T-helper 17 cell (primary cell): Measurements from ENCODE around the gene GATAD2B. TPM values are rescaled to one million over a fixed set of nuclear protein-coding genes. Genes with fewer than 3 reads are reported as not detected.
A peak's percentile ranks its signal among the peaks of the same experiment; 100 is the strongest.
"Not testable (repeated sequence)": the region's sequence is repeated elsewhere in the genome, so short reads cannot be mapped to it uniquely, and the experiment has no call there.

Experiments
- ATAC-seq: fragments of 150-1000 bp; cut with Tn5 transposase; 2 replicates; pipeline ENCODE4 v1.10.0; 2021; ENCODE audit warnings: mild to moderate bottlenecking, moderate library complexity
- DNase-seq, 3 donors: peaks; one replicate each; pipeline versions ENCODE4 v3.0.0 to v3.0.0-alpha.2; 2020 to 2021
- H3K9me3 ChIP-seq: one replicate; pipeline ENCODE4 v1.7.0; 2013; ENCODE audit warnings: low read length, mild to moderate bottlenecking; ENCODE audit not compliant: control insufficient read depth, poor library complexity, severe bottlenecking
- H3K27ac Mint-ChIP-seq: one replicate; pipeline ENCODE4 v1.8.0; 2022; ENCODE audit warnings: mild to moderate bottlenecking, moderate library complexity, mixed read lengths
- H3K27me3 Mint-ChIP-seq: one replicate; pipeline ENCODE4 v1.8.0; 2022; ENCODE audit warnings: mixed read lengths
- H3K36me3 Mint-ChIP-seq: one replicate; pipeline ENCODE4 v1.8.0; 2022; ENCODE audit warnings: low read depth, mixed read lengths
- H3K4me1 Mint-ChIP-seq: one replicate; pipeline ENCODE4 v1.8.0; 2022; ENCODE audit warnings: mild to moderate bottlenecking, mixed read lengths
- H3K4me3 Mint-ChIP-seq: one replicate; pipeline ENCODE4 v1.8.0; 2022; ENCODE audit warnings: mild to moderate bottlenecking, moderate library complexity, mixed read lengths
- total RNA-seq, 4 donors: library from RNA in 2 of 4; stranded (reverse) in 2 of 4; gene quantifications; one replicate each; pipeline ENCODE4 v1.2.3 and lab custom pipeline; 2022 to 2026

Gene GATAD2B
- total RNA-seq, 2 donors from 2014 or later = 63.3 to 72.9 TPM

DNA sequence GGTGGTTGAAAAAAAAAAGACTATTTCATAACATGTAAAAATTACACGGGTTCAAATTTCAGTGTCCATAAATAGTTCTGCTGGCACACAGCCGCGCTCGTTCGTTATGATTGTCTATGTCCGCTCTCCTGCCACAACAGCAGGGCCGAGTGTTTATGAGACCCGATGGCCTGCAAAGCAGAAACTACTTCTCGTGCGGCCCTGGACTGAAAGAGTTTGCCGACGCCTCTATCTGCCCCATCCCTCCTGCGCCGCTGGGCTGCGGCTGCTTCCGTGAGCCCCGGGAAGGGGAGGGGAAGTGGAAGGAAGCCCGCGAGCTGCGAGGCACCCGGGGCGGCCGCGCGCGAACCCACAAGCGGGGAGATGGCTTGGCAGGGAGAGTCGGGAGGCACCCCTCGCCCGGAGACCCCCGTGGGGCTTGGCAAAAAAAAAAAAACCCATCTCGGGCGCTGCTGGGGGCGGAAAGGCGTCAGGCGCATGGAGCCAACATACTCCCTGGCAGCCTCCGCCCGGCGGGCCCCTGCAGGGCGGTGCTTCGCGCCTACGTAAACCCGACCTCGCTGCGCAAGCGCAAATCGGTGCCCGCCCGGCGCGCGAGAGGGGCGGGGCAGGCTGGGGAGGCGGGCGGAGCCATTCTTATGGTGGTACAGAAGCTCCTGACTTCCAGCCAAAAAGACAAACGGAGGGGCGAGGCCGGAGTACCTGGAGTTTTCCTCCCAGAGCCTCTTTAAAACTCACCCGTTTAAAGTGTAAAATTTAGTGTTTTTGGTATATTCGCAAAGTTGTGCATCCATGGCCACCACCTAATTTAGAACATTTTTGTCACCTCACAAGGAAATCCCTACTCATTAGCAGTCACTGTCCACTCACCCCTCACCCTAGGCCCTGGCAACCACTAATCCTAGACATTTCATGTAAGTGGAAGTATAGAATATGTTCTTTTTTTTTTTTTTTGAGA is 139.3 kb downstream of the GATAD2B start:
- DNase-seq (peak; percentile 88 to 89 (median 88)), ATAC-seq (peak; percentile 95)
- Mint-ChIP-seq H3K4me1 (peaks cover 2% of the 10 kb centered on the region), H3K27me3 (peaks cover 6% of the 10 kb centered on the region), H3K36me3 (no peaks in the 10 kb centered on the region), H3K4me3 (peak overlapping the region; percentile 89), H3K27ac (peak overlapping the region; percentile 65)
- H3K9me3 ChIP-seq = no peaks in the 10 kb centered on the region

GRCh38 chr1:153782648-153783047 is 140.1 kb downstream of the GATAD2B start:
- not testable (repeated sequence) for DNase-seq, H3K36me3 Mint-ChIP-seq, H3K9me3 ChIP-seq, ATAC-seq, H3K4me1 Mint-ChIP-seq, H3K27me3 Mint-ChIP-seq
- Mint-ChIP-seq H3K27ac (peak overlapping the region; percentile 65), H3K4me3 (peak overlapping the region; percentile 43)

DNA sequence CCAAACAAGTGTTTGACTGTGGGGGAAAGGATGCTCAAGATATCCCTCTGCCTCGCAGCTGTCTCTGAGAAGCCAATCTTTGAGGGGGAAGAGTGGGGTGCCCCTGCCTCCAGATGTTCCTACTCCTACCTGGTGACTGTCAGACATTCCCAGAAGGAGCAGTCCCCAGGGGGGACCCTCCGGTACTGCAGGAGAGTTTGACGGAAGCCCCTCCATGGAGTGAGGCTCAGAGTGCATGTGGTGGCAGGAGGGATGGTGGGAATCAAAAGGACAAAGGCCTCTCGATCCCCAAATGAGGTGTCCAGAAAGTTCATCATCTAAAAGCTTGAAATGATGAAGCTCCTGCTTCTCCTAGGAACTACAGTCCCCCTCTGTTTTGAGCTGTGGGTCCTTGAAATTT is 142.2 kb downstream of the GATAD2B start:
- H3K4me1 Mint-ChIP-seq = peaks cover 12% of the 10 kb centered on the region
- H3K36me3 Mint-ChIP-seq = no peaks in the 10 kb centered on the region
- H3K4me3 Mint-ChIP-seq = no peak overlapping the region
- H3K27ac Mint-ChIP-seq = no peak overlapping the region
- H3K9me3 ChIP-seq = no peaks in the 10 kb centered on the region
- no peak for ATAC-seq
- no peaks in the 10 kb centered on the region for H3K27me3 Mint-ChIP-seq
- DNase-seq = no peak

DNA sequence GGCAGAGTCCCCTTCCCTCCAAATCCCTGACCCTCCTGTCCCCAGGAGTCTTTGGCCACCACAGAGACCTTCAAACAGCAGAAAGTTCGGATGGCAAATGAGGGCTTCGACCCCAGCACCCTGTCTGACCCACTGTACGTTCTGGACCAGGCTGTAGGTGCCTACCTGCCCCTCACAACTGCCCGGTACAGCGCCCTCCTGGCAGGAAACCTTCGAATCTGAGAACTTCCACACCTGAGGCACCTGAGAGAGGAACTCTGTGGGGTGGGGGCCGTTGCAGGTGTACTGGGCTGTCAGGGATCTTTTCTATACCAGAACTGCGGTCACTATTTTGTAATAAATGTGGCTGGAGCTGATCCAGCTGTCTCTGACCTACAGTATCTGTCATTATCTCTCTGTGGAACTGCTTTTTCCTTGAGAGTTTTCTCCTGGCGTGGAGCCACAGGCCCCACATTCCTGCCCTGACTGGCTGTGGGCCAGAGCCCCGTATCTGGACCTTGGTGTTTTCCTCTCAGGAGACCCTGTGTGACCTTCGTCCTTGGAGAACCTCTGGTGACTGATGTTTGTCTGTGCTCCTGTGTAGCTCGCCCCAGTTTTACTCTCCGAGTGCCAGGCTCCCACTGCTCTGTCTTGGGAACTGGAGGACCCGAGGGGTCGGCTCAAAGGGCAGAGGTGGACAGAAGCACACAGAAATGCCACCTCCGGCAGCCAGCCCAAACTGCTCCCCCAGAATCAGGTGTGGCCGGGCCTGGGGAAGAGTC is 142.8 kb downstream of the GATAD2B start:
- Mint-ChIP-seq H3K36me3 (no peaks in the 10 kb centered on the region), H3K4me1 (peaks cover 12% of the 10 kb centered on the region), H3K27me3 (no peaks in the 10 kb centered on the region), H3K4me3 (no peak overlapping the region), H3K27ac (peak overlapping the region; percentile 19)
- DNase-seq (no peak), ATAC-seq (no peak)
- no peaks in the 10 kb centered on the region for H3K9me3 ChIP-seq

DNA sequence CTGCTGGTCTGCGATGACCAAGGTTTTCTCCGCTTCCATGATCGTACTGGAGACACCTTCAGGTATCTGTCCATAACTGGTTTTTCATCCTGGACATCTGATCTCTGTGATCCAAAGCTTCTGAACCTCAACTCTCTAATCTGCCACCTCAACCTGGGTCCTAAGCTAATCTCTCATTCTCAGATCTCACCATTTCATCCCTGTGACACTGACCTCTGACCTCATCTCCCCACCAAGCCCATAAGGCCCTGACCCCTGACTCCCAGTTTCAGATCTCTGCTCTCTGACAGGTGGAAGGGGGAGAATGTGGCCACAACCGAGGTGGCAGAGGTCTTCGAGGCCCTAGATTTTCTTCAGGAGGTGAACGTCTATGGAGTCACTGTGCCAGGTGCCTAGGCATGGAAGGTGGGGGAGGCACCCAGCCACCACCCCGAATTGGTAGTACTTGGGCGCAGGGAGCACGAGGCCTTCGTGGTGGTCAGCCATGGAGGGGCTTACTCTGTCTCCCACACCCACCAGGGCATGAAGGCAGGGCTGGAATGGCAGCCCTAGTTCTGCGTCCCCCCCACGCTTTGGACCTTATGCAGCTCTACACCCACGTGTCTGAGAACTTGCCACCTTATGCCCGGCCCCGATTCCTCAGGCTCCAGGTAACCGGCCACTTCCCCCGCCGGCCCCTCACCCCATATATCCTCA is 143.8 kb downstream of the GATAD2B start:
- Mint-ChIP-seq H3K36me3 (no peaks in the 10 kb centered on the region), H3K4me3 (no peak overlapping the region), H3K27ac (peak overlapping the region; percentile 19), H3K27me3 (no peaks in the 10 kb centered on the region), H3K4me1 (peaks cover 18% of the 10 kb centered on the region)
- no peaks in the 10 kb centered on the region for H3K9me3 ChIP-seq
- DNase-seq = no peak
- no peak for ATAC-seq

DNA sequence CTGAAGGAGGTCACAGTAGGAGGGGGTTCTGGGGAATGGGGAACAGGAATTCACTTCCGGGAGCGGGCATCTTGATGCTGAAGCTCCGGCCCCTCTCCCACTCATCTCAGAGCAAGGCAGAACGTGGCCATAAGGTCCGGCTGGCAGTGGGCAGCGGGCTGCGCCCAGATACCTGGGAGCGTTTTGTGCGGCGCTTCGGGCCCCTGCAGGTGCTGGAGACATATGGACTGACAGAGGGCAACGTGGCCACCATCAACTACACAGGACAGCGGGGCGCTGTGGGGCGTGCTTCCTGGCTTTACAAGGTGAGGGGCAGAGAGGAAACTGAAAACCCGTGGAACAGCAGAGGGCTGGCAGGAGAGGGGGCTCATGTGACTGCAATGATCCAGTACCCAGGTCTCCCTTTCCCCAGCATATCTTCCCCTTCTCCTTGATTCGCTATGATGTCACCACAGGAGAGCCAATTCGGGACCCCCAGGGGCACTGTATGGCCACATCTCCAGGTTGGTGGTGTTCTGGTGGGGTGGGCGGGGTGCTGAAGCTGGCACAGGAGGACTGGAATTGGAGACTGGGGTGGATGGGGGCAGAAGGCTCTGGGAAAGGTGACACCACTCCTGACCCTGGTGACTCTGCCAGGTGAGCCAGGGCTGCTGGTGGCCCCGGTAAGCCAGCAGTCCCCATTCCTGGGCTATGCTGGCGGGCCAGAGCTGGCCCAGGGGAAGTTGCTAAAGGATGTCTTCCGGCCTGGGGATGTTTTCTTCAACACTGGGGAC is 144.5 kb downstream of the GATAD2B start:
- H3K9me3 ChIP-seq = no peaks in the 10 kb centered on the region
- no peak overlapping the region for H3K27ac Mint-ChIP-seq
- H3K4me3 Mint-ChIP-seq = no peak overlapping the region
- ATAC-seq (no peak), DNase-seq (no peak)
- no peaks in the 10 kb centered on the region for H3K36me3 Mint-ChIP-seq
- H3K27me3 Mint-ChIP-seq = no peaks in the 10 kb centered on the region
- peaks cover 18% of the 10 kb centered on the region for H3K4me1 Mint-ChIP-seq

GRCh38 chr1:153777648-153778047 is 145.1 kb downstream of the GATAD2B start:
- ATAC-seq (no peak), DNase-seq (no peak)
- no peaks in the 10 kb centered on the region for H3K9me3 ChIP-seq
- Mint-ChIP-seq H3K36me3 (no peaks in the 10 kb centered on the region), H3K4me1 (peaks cover 17% of the 10 kb centered on the region), H3K4me3 (peak overlapping the region; percentile 76), H3K27me3 (no peaks in the 10 kb centered on the region), H3K27ac (no peak overlapping the region)

DNA sequence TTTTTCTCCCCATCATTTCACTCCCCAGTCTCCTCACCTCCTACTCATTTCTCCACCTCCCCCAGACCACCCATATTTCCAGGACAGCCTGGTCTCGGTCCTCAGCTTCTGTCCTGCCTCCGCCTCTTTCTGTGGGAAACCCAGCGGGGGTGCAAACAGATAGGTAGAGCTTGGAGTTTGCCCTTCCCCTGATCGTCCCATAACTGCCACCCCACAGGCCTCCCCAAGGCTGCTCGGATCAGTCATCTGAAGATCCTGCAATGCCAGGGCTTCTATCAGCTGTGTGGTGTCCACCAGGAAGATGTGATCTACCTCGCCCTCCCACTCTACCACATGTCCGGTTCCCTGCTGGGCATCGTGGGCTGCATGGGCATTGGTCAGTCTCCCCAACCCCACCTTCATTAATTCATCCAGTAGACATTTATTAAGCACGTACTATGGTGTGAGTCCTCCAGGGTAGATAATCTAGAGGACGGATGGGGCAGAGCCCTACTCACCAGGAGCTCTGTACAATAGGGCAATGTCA is 145.9 kb downstream of the GATAD2B start:
- Mint-ChIP-seq H3K27me3 (no peaks in the 10 kb centered on the region), H3K4me1 (peaks cover 17% of the 10 kb centered on the region), H3K36me3 (no peaks in the 10 kb centered on the region), H3K27ac (peak overlapping the region; percentile 43), H3K4me3 (peak overlapping the region; percentile 68)
- ATAC-seq (no peak), DNase-seq (no peak)
- H3K9me3 ChIP-seq = no peaks in the 10 kb centered on the region

- H3K4me1 Mint-ChIP-seq = peaks cover 17% of the 10 kb centered on the region
- peak overlapping the region; percentile 43 for H3K27ac Mint-ChIP-seq
Observed at GRCh38 chr1:153776352-153776751, 146.4 kb downstream of the GATAD2B start.

DNA sequence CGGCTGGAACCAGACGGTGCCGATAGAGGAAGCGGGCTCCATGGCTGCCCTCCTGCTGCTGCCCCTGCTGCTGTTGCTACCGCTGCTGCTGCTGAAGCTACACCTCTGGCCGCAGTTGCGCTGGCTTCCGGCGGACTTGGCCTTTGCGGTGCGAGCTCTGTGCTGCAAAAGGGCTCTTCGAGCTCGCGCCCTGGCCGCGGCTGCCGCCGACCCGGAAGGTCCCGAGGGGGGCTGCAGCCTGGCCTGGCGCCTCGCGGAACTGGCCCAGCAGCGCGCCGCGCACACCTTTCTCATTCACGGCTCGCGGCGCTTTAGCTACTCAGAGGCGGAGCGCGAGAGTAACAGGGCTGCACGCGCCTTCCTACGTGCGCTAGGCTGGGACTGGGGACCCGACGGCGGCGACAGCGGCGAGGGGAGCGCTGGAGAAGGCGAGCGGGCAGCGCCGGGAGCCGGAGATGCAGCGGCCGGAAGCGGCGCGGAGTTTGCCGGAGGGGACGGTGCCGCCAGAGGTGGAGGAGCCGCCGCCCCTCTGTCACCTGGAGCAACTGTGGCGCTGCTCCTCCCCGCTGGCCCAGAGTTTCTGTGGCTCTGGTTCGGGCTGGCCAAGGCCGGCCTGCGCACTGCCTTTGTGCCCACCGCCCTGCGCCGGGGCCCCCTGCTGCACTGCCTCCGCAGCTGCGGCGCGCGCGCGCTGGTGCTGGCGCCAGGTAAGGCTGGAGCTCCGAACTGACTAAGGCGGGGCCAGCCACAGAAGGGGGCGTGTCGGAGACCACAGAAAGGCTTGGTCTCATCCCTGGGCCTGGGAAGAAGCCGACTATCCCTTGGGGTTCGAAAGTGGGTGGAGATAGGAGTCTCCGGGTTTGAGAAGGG is 147.1 kb downstream of the GATAD2B start:
- DNase-seq = peak; percentile 43 to 54 (median 50)
- H3K27ac Mint-ChIP-seq = peak overlapping the region; percentile 43
- H3K4me1 Mint-ChIP-seq = peaks cover 17% of the 10 kb centered on the region
- ATAC-seq = peak; percentile 82
- no peaks in the 10 kb centered on the region for H3K9me3 ChIP-seq
- no peaks in the 10 kb centered on the region for H3K27me3 Mint-ChIP-seq
- H3K4me3 Mint-ChIP-seq = peak overlapping the region; percentile 84
- H3K36me3 Mint-ChIP-seq = no peaks in the 10 kb centered on the region

More at GRCh38 chr1:153776352-153776751, 146.4 kb downstream of the GATAD2B start:
- ATAC-seq = no peak
- no peak for DNase-seq
- Mint-ChIP-seq H3K4me3 (peak overlapping the region; percentile 84), H3K36me3 (no peaks in the 10 kb centered on the region), H3K27me3 (no peaks in the 10 kb centered on the region)
- no peaks in the 10 kb centered on the region for H3K9me3 ChIP-seq

- Mint-ChIP-seq H3K36me3 (no peaks in the 10 kb centered on the region), H3K4me1 (peaks cover 17% of the 10 kb centered on the region), H3K27me3 (no peaks in the 10 kb centered on the region), H3K27ac (peak within 1 kb of the TSS; percentile 43), H3K4me3 (peak within 1 kb of the TSS; percentile 84)
- ATAC-seq (peak; percentile 30), DNase-seq (no peak)
- no peaks in the 10 kb centered on the region for H3K9me3 ChIP-seq
Observed at GRCh38 chr1:153774780-153775457, 147.9 kb downstream of the GATAD2B start, which contains the start of gene SLC27A3. TSS of gene SLC27A3 (plus strand) at chr1:153775407. CDS start at chr1:153775498, 91 bp downstream.
